ENCODE results near the gene PCNA. TPM values are rescaled to one million over a fixed set of nuclear protein-coding genes. Genes with fewer than 3 reads are reported as not detected.

PCNA gene
- total and polyA plus RNA-seq, 2 of the 4 experiments (the other 2 are of a cell fraction), result 155 to 213 TPM

DNA sequence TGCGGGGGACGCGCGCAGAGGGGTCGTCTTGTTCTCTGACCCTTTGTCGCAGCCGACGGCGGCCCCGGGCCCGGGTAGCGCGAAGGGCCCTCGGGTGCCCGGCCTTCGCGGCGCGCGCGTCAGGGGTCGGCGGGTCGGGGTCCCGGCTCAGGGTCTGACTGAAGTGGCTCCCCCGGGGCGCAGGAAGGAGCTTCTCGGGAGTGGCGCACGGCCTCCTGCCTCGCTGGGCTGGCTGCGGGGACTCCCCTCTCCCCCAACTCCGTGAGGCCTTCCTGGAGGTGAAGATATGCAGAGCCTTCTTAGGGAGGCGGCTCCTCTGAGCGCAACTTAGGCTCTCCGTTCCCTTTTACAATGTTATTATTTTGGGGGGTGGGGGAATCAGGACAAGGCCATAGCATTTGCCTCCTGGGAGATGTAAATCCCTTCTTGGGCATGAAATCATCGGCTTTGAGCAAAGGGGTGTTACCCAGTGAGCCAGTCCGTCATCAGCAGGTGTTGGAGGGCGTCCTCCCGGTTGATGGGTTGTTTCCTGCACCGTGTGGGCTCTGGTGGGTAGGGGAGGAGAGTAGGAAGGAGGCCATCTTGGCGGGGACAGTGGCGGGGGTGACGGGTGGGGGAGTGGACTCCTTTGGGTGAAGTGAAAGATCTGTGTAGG, 7.6 kb upstream of the PCNA start:
- H4K5ac ChIP-seq (ENCODE audit: low read depth, low read length), result peak overlapping the region; percentile 79
- H3K79me1 ChIP-seq (ENCODE audit: low read depth in 1 of 2, low read length in 2 of 2), result peaks cover 21 to 45% of the 10 kb centered on the region in 2 experiments
- ChIA-PET CTCF (interaction anchor here (0.5 to 3.0 kb wide), 19 partner anchors 9 to 1907 kb away, joined by 3 to 36 read pairs (median 7); no protein-coding TSS in a partner anchor), POLR2A (ENCODE audit: unreplicated experiment) (interaction anchor here (0.9 to 1.1 kb wide), 2 partner anchors 61 to 65 kb away, joined by 8 to 10 read pairs; no protein-coding TSS in a partner anchor)
- H2AFZ ChIP-seq (replicated peaks; ENCODE audit: low read length, poor library complexity), result peak overlapping the region; percentile 95
- in situ Hi-C loops (cut with MboI; ENCODE audit: low sequenced_read_pairs), result loop anchor here (5.0 kb wide), 1 partner anchor 60 kb away; no protein-coding TSS in a partner anchor
- no peak for TF ChIP-seq CTCF (conservative IDR thresholded peaks at IDR 0.05; ENCODE audit: low read depth, low read length)
- TF ChIP-seq RCOR1 (IDR thresholded peaks at IDR 0.05; ENCODE audit: insufficient replicate concordance, low read length), result no peak
- TF ChIP-seq MAZ (IDR thresholded peaks at IDR 0.05; ENCODE audit: borderline replicate concordance, low read depth, low read length), result 0 out of 2 replicates have a peak, but pooled peaks have one; percentile 30
- TF ChIP-seq POLR2A (IDR thresholded peaks at IDR 0.05; ENCODE audit: low read depth, low read length), result no peak
- TF ChIP-seq MAFK (IDR thresholded peaks at IDR 0.05; ENCODE audit: low read depth, low read length), result no peak
- TF ChIP-seq CEBPB (IDR thresholded peaks at IDR 0.05; ENCODE audit: low read depth, low read length), result no peak
- TF ChIP-seq SMC3 (IDR thresholded peaks at IDR 0.05; ENCODE audit: low read depth, low read length), result no peak
- peak overlapping the region; percentile 81 for H3K27ac ChIP-seq (ENCODE audit: insufficient read depth, low read length)
- peak overlapping the region; percentile 98 for H3K4me2 ChIP-seq (ENCODE audit: low read depth, low read length)
- peaks cover 8% of the 10 kb centered on the region for H3K4me1 ChIP-seq (ENCODE audit: control insufficient read depth, insufficient read depth, low read length)
- H3K4ac ChIP-seq (ENCODE audit: low read depth, low read length), result peak overlapping the region; percentile 84
- H2BK20ac ChIP-seq (ENCODE audit: low read depth, low read length), result no peak overlapping the region
- peak overlapping the region; percentile 80; the same call in 1 of the 2 replicates for H3K56ac ChIP-seq (ENCODE audit: extremely low read depth, insufficient read depth, low read length)
- H3K4me3 ChIP-seq (ENCODE audit: insufficient read depth, low read depth, low read length), result peak overlapping the region; percentile 92
- WGBS, 2 experiments (ENCODE audit: extremely low coverage in 2 of 2, insufficient read length in 1 of 2), result 3% methylated on average over 7 of the region's 44 CpGs; no CpG with 5 or more reads in 1 of the 2 experiments
- H3K9me1 ChIP-seq (ENCODE audit: insufficient read depth, low read length), result 0 out of 2 replicates have a peak, but pooled peaks cover 11% of the 10 kb centered on the region
- H3K23ac ChIP-seq (ENCODE audit: low read depth, low read length), result peak overlapping the region; percentile 84
- no TSS peak for BruUV-seq (replicated peaks)
- H2BK15ac ChIP-seq (ENCODE audit: low read depth, low read length), result peak overlapping the region; percentile 13; the same call in 1 of the 3 replicates
- peak overlapping the region; percentile 88 for H3K14ac ChIP-seq (replicated peaks; ENCODE audit: low read depth, low read length)
- H3K36me3 ChIP-seq (ENCODE audit: control insufficient read depth, insufficient read depth, low read length), result peaks cover 1% of the 10 kb centered on the region; the same call in 1 of the 2 replicates
- dilution Hi-C loops (cut with HindIII; ENCODE audit: low sequenced_read_pairs, unreplicated experiment), result no loop called here
- H3K27me3 ChIP-seq (ENCODE audit: control insufficient read depth, insufficient read depth, low read length), result no peaks in the 10 kb centered on the region
- H3K9me3 ChIP-seq (ENCODE audit: control insufficient read depth, insufficient read depth, low read length), result no peaks in the 10 kb centered on the region
- H4K20me1 ChIP-seq (ENCODE audit: insufficient read depth, low read length), result peaks cover 18% of the 10 kb centered on the region; the same call in 1 of the 2 replicates
- H2AK9ac ChIP-seq (replicated peaks; ENCODE audit: low read depth, low read length, poor library complexity), result peak overlapping the region; percentile 93
- H3K18ac ChIP-seq (ENCODE audit: low read depth, low read length), result peak overlapping the region; percentile 63; the same call in 1 of the 2 replicates
- intact Hi-C loops (cut with micrococcal nuclease), result loop anchor here (2.0 to 10.0 kb wide), 2 partner anchors 53 to 317 kb away; no protein-coding TSS in a partner anchor
- H2AK5ac ChIP-seq (ENCODE audit: low read depth, low read length), result peak overlapping the region; percentile 73
- H4K91ac ChIP-seq (ENCODE audit: insufficient read depth, low read depth, low read length), result peak overlapping the region; percentile 69
- DNase-seq, result peak; percentile 56
- peak; percentile 5 for ATAC-seq (ENCODE audit: low read depth)
- H2BK120ac ChIP-seq (ENCODE audit: low read depth, low read length), result peak overlapping the region; percentile 39
- H2BK5ac ChIP-seq (ENCODE audit: low read depth, low read length, poor library complexity, severe bottlenecking), result peak overlapping the region; percentile 84
- peak overlapping the region; percentile 29 to 47; a peak in 3 of 4 replicates for H4K8ac ChIP-seq (ENCODE audit: low read depth in 2 of 2, low read length in 2 of 2)
- H3K9ac ChIP-seq (ENCODE audit: low read depth, low read length), result peak overlapping the region; percentile 89
